Tibial nerve (tissue), 4 donors: ENCODE data around the gene ART1. TPM values are rescaled to one million over a fixed set of nuclear protein-coding genes. Genes with fewer than 3 reads are reported as not detected.

Source experiments
- DNase-seq, 2 donors: peaks; one replicate each; pipeline ENCODE4 v3.0.0-alpha.2; 2019; ENCODE audit warnings: low spot score in 2 of 2
- H3K27ac ChIP-seq, 4 donors: fragments of 200-600 bp; sonication (generic) in 3 of 4; one replicate each; pipeline ENCODE4 v1.5.1; 2017 to 2019; ENCODE audit warnings: mild to moderate bottlenecking in 1 of 4
- H3K27me3 ChIP-seq, 2 donors: fragments of 200-600 bp; sonication (generic) in 1 of 2; one replicate each; pipeline versions ENCODE4 v1.5.1 to v1.6.0; 2017 to 2019
- H3K36me3 ChIP-seq, 3 donors: fragments of 200-600 bp; sonication (generic); one replicate each; pipeline ENCODE4 v1.5.1; 2018 to 2019
- H3K4me1 ChIP-seq, 4 donors: fragments of 200-600 bp; sonication (generic) in 3 of 4; one replicate each; pipeline ENCODE4 v1.5.1; 2017 to 2019
- H3K4me3 ChIP-seq, 4 donors: fragments of 200-600 bp; sonication (generic) in 3 of 4; one replicate each; pipeline ENCODE4 v1.5.1; 2017 to 2019; ENCODE audit warnings: mild to moderate bottlenecking in 1 of 4, moderate library complexity in 1 of 4
- H3K9me3 ChIP-seq, 4 donors: fragments of 200-600 bp; sonication (generic) in 3 of 4; one replicate each; pipeline ENCODE4 v1.5.1; 2017 to 2019
- EP300 ChIP-seq, 2 donors: sonication (generic); formaldehyde crosslinking; IDR thresholded peaks; one replicate each; pipeline ENCODE4 v1.6.1; 2017; ENCODE audit warnings: antibody characterized with exemption in 2 of 2, mild to moderate bottlenecking in 1 of 2
- POLR2A ChIP-seq, 2 donors: fragments of 450-650 bp; IDR thresholded peaks; one replicate each; pipeline ENCODE4 v1.6.1; 2017; ENCODE audit warnings: antibody characterized with exemption in 2 of 2, mild to moderate bottlenecking in 2 of 2, moderate library complexity in 2 of 2
- WGBS, 2 donors: methylation state at CpG; one replicate each; pipeline ENCODE4 v1.1.5; 2018; 5-methylcytosine and 5-hydroxymethylcytosine counted together
- total RNA-seq, 4 donors: library from RNA; depleted of rRNA; stranded (reverse); fragments of >200 nt; gene quantifications; one replicate each; pipeline ENCODE4 v1.1.0, GENCODE V29; 2016
- TF ChIP-seq, protein P1 (sequence below), 5 experiments: fragments of 200-600 bp in 3 of 5; fragments of 450-650 bp in 2 of 5; sonication (generic) in 3 of 5; IDR thresholded peaks; one replicate each; pipeline ENCODE4 v1.5.1; 2016 to 2019; ENCODE audit warnings: antibody characterized with exemption in 5 of 5, mild to moderate bottlenecking in 3 of 5, moderate library complexity in 2 of 5

ART1 gene
- total RNA-seq, 4 donors from 2014 or later, result 2.4 to 2.8 TPM; not detected in 2

DNA sequence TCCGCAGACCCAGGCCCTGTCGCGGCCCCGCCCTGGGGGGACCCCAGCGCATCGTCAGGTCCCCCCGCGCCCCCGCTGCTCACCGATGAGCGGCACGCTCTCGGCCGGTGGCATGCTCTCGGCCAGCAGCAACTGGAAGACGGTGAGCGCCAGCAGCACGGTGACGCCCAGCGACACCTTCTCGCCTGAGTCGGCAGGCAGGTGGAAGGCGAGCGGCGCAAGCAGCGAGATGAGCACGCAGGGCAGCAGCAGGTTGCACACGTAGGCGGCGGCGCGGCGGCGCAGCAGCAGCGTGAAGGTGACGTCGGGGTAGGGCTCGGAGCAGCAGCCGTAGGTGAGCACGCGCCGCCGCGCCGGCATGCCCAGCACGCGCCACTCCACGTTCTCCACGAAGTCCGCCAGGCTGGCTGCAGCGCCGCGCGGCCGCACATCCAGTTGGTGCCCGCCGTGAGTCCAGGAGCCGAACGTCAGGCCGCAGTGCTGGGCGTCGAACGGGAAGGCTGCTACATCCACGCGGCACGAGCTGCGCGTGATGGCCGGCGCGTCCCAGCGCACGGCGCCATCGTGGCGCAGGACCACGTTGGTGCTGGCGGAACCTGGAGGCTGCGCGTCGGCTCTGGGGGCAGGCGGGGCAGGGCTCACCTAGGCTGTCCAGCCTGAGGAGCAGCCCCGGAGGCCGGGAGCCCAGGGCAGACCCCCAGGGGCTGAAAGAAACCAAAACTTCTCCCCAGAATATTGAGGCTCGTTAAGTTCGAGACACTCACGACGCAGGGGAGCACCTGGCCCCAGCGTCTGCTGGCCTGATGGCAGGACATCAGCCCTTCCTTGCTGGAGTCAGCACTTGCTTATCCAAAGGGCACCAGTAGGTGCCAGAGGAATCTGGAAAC lies 22.5 kb downstream of the ART1 start:
- WGBS, 2 donors, result 96 to 97% methylated on average over 84 to 89 of the region's 89 CpGs
- TF ChIP-seq EP300 (IDR thresholded peaks at IDR 0.05) (no peak), POLR2A (IDR thresholded peaks at IDR 0.05) (no peak)
- TF ChIP-seq, protein P1, sequence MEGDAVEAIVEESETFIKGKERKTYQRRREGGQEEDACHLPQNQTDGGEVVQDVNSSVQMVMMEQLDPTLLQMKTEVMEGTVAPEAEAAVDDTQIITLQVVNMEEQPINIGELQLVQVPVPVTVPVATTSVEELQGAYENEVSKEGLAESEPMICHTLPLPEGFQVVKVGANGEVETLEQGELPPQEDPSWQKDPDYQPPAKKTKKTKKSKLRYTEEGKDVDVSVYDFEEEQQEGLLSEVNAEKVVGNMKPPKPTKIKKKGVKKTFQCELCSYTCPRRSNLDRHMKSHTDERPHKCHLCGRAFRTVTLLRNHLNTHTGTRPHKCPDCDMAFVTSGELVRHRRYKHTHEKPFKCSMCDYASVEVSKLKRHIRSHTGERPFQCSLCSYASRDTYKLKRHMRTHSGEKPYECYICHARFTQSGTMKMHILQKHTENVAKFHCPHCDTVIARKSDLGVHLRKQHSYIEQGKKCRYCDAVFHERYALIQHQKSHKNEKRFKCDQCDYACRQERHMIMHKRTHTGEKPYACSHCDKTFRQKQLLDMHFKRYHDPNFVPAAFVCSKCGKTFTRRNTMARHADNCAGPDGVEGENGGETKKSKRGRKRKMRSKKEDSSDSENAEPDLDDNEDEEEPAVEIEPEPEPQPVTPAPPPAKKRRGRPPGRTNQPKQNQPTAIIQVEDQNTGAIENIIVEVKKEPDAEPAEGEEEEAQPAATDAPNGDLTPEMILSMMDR (IDR thresholded peaks at IDR 0.05), result no peak
- no peaks in the 10 kb centered on the region for H3K27me3 ChIP-seq
- H3K4me1 ChIP-seq, result peaks cover 0 to 6% (median 0%) of the 10 kb centered on the region in 4 donors
- H3K36me3 ChIP-seq, result peaks cover 0 to 89% (median 0%) of the 10 kb centered on the region in 3 donors
- H3K9me3 ChIP-seq, result no peaks in the 10 kb centered on the region
- no peak overlapping the region for H3K27ac ChIP-seq
- H3K4me3 ChIP-seq, result no peak overlapping the region
- no peak for DNase-seq

DNA sequence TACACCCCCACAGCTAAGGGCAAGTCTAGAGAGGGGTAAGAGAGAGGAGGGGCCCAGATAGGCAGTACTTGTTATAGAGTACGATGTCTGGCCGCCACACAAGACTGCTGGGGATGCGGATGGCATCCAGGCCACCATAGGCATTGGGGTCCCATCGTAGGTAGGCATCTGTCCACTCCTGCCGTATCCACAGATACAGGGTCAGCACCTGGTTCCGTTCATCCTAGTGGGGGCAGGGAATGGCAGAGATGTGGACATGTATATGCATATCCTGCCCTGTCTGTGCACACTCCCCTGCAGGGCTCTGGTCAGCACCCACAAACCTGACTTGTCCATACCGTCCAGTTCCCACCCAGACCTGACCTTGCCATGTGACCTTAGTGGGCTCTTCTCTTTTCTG lies 24.2 kb downstream of the ART1 start:
- no peak overlapping the region for H3K27ac ChIP-seq
- no peak overlapping the region for H3K4me3 ChIP-seq
- 89 to 95% methylated on average over 7 of the region's 7 CpGs for WGBS, 2 donors
- H3K9me3 ChIP-seq, result no peaks in the 10 kb centered on the region
- peaks cover 0 to 100% (median 0%) of the 10 kb centered on the region in 3 donors for H3K36me3 ChIP-seq
- no peak for DNase-seq
- TF ChIP-seq POLR2A (IDR thresholded peaks at IDR 0.05) (no peak), EP300 (IDR thresholded peaks at IDR 0.05) (no peak)
- TF ChIP-seq, protein P1 (IDR thresholded peaks at IDR 0.05), result no peak
- H3K27me3 ChIP-seq, result no peaks in the 10 kb centered on the region
- H3K4me1 ChIP-seq, result peaks cover 0 to 6% (median 0%) of the 10 kb centered on the region in 4 donors

DNA sequence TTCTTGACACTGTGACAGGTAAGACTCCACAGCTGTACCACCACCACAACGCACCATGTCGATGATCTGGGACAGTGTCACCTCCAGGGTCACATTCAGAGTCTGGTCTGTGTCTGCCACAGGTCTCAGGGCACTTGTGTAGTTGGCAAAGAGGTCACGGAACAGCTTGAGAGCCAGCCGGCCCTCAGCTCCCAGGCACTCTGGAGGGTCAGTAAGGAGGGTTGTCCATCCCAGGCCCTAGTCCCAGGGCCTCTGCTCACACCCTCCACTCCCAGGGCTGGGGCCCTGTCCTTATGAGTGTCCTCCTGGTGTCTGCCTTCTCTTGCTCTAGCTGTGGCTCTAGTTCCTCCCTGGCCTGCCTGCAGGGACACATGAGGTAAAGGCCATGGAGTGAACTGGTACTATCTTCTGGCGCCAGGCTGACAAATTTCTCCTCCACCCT lies 24.8 kb downstream of the ART1 start:
- Histone ChIP-seq H3K36me3 (peaks cover 0 to 100% (median 0%) of the 10 kb centered on the region in 3 donors), H3K27ac (no peak overlapping the region), H3K4me3 (no peak overlapping the region), H3K27me3 (no peaks in the 10 kb centered on the region), H3K4me1 (peaks cover 0 to 6% (median 0%) of the 10 kb centered on the region in 4 donors), H3K9me3 (no peaks in the 10 kb centered on the region)
- WGBS, 2 donors, result 87 to 96% methylated on average over 5 of the region's 5 CpGs
- no peak for TF ChIP-seq POLR2A (IDR thresholded peaks at IDR 0.05)
- TF ChIP-seq, protein P1 (IDR thresholded peaks at IDR 0.05), result no peak
- no peak for TF ChIP-seq EP300 (IDR thresholded peaks at IDR 0.05)
- DNase-seq, result no peak

DNA sequence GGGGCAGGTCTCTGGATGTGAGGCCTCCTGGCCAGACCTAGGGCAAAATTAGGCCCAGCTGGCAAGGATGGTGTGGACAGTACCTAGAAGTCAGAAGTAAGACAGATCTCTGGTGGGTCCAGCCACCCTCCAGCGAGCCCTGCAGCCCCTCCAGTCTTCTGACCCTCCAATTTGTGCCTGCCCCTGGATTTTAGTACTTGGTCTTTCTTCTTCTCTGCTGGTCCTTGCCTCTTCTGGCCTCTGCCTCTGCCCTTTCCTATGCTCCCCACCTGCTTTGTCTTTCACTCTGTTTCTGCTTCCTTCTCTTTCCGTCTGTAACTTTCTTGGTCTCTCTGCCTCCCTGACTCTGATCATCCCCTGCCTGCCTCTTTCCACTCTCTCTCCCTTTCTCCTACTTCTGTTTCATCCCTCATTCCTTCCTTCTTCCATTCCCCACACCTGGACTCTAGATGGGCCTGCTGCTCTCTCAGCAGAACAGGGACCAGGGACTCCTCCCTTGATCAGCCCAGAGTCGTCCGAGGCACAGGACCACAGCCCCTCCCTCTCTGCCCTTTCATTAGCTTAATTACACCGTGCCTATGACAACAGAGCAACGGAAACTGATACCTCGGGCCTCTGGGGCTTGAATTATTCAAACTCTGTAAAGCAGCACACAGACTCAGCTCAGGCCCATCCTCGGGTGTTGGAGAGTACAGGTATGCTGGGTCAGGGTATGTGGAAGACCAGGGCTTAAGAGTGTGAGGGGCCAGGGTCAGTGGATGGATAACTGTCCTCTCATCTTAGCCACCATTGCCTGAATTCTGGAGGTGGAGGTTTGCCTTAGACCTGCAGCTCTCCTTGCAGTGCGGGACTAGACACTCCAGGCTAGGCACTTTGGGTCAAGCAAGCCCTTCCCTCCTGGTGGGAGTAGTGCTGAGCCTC lies 26.7 kb downstream of the ART1 start, which contains the start of gene CHRNA10:
TSS of gene CHRNA10 (minus strand) at position 51 of the 921 bp plus-strand sequence. CDS start 72 bp downstream, outside the sequence.
- Histone ChIP-seq H3K27ac (no peak within 1 kb of the TSS), H3K4me3 (no peak within 1 kb of the TSS), H3K4me1 (no peaks in the 10 kb centered on the region), H3K27me3 (no peaks in the 10 kb centered on the region), H3K9me3 (no peaks in the 10 kb centered on the region), H3K36me3 (peaks cover 0 to 100% (median 15%) of the 10 kb centered on the region in 3 donors)
- DNase-seq, result no peak
- WGBS, 2 donors, result 58 to 62% methylated on average over 9 of the region's 9 CpGs
- TF ChIP-seq POLR2A (IDR thresholded peaks at IDR 0.05) (no peak), EP300 (IDR thresholded peaks at IDR 0.05) (no peak)
- TF ChIP-seq, protein P1 (IDR thresholded peaks at IDR 0.05), result no peak
